Astrocyte (in vitro differentiated cells and primary cell): ENCODE data around the gene TENM4.

ENCODE experiments used
- EZH2 ChIP-seq: IDR thresholded peaks from 2 replicates; pipeline ENCODE4 v1.6.1; 2012; ENCODE audit warnings: mild to moderate bottlenecking, low read length, inconsistent platforms; ENCODE audit not compliant: insufficient read depth
- TF ChIP-seq, protein P1 (sequence below): IDR thresholded peaks from 2 replicates; pipeline ENCODE4 v1.5.1; 2011; ENCODE audit warnings: low read depth, mild to moderate bottlenecking, inconsistent platforms, low read length, moderate library complexity; ENCODE audit not compliant: insufficient read depth

DNA sequence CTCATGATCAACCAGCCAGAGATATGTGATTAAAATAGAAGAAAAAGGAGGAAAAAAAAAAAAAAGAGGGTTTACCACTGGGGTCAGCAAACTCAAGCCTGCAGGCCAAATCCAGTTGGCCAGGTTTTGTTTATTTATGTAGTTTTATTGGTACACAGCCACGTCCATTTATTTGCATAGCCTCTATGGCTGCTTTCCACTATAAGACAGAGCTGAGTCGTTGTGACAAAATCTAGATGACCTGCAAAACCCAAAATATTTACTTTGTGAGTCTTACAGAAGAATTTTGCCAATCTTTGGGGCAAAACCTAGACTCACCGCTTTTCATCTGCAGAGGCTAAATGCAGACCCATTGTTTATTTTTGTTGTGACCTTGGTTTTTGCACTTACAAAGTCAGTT, 87.1 kb downstream of the TENM4 start:
- TF ChIP-seq, protein P1, sequence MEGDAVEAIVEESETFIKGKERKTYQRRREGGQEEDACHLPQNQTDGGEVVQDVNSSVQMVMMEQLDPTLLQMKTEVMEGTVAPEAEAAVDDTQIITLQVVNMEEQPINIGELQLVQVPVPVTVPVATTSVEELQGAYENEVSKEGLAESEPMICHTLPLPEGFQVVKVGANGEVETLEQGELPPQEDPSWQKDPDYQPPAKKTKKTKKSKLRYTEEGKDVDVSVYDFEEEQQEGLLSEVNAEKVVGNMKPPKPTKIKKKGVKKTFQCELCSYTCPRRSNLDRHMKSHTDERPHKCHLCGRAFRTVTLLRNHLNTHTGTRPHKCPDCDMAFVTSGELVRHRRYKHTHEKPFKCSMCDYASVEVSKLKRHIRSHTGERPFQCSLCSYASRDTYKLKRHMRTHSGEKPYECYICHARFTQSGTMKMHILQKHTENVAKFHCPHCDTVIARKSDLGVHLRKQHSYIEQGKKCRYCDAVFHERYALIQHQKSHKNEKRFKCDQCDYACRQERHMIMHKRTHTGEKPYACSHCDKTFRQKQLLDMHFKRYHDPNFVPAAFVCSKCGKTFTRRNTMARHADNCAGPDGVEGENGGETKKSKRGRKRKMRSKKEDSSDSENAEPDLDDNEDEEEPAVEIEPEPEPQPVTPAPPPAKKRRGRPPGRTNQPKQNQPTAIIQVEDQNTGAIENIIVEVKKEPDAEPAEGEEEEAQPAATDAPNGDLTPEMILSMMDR = no peak
- TF ChIP-seq EZH2 = no peak
